ENCODE measurements around the gene LIN7A.
A peak's percentile ranks its signal among the peaks of the same experiment; 100 is the strongest.

The LIN7A gene

DNA sequence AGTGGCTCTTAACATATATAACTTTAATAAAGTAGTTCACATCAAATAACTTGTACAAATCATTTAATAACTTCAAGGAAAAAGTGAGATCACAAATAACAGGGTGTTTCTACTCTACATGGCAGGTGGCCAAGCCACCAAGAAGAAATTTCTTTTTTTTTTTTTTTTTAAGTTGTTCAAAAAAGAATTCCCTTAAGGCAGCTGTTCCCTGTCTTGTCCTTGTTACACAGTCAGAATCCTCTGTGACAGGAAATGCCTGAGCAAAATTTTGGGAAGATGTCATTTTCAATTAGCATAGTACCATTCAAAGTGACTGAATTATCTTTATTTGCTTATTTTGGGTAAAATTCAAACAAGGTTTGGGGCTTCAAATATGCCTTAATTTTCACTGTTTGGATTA lies 79.4 kb downstream of the LIN7A start:
- DNase-seq (ENCODE audit: low spot score): no peak

DNA sequence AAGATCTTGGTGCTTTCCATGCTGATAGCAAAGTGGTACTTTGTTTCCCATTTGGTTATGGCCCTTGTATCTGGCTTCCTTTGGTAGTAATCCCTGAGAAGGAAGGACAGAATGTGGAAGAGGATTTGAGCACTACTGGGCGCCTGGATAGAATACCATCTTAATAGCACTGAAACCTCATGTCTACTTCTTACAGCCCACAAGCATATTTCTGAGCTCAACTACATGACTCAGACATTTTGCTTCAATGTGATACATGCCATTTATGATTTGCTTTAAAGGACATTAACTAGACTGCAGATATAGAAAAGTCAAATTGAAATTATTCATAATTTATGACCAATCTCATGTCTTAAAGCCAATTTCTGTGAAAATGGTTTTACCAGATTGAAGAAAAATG lies 80.4 kb downstream of the LIN7A start:
- DNase-seq (ENCODE audit: low spot score): no peak

DNA sequence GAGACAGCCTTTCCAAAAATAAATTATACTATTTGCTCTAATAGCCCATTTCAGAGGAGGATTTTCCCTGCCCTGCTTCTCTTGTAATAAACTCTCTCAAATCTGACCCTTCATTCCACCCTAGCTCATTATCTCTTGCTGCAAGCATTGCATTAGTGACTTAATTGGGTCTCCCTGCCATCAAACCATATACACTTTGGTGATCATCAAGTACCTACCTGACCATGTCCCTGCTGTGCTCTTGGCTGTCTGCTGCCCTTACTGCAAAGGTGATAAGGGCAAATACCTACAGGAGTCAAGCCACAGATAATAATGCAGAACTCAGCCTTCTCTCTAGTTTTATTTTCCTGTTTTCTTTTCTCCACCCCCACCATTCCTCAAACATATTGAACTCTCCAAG lies 88.4 kb downstream of the LIN7A start:
- no peak for DNase-seq (ENCODE audit: low spot score)

DNA sequence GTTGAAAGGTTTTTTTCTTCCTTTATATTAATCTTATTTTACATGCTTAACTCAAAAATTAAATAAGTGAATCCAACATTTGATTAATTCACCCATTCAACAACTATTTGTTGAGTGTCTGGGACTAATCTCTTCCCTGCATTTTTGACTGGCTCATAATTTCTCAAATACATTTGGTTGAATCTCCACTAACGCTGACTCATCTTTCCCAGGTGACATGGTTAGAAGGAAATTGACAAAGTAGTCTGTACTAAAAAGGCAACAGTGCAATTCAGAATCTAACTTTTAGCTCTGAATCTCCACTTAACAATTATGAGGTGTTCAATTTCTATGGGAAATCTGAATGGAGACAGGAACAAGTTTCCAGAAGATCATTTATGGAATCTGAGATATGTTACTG lies 88.9 kb downstream of the LIN7A start:
- no peak for DNase-seq (ENCODE audit: low spot score)

DNA sequence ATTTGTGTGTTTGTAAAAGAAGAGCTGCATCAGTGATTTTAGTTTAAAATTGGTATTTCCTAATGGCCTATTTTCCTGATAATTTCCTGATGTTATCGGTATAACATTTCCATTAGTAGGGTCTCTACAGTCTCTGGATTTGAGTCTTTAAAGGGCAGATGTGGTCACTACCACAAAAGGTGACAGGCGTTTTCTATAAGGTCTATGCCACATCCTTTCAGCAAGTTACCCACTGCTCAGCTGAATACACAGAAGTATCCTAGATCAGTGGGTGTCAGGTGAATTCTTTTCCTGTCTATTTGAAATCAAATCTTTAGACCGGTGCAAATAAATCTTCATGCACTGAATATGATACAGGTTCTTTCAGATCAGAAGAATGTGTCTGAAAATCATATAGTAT lies 90.2 kb downstream of the LIN7A start:
- DNase-seq (ENCODE audit: low spot score): no peak

DNA sequence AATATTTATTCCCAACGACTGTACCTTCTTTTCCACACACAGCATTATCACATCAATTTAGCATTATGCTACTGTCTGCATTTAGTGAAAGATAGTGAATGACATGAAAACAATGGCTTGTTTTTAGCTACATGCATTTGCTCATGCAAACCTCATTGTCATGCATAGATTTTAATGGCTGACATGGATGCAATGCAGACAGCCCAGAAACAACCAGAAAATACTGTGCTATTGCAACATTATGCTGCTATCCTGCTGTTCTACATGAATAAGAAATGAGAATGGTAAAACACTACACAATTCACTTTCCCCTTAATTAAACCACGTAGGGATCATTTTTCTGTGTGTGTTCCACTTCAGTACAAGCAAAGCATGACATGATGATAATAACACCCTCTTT lies 90.8 kb downstream of the LIN7A start:
- DNase-seq (ENCODE audit: low spot score): no peak

DNA sequence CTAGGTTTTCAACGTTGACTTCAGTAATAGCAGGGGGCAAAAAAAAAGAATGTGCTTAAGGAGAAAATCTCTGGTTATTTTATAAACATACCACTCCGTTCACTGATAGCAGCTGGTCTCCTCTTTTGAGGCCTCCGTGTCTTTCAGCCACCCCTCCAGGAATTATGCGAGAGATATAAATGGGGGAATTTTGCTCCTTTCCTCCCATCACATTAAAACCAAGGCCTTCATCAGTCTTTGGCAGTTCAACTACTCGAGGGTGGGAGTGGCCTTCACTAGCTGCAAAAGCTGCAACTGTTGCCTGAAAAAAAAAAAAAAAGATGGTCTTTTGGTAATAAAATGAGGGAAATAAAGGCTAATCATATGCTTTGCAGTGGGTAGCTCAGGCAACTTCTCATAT lies 92.1 kb downstream of the LIN7A start:
- no peak for DNase-seq (ENCODE audit: low spot score)

DNA sequence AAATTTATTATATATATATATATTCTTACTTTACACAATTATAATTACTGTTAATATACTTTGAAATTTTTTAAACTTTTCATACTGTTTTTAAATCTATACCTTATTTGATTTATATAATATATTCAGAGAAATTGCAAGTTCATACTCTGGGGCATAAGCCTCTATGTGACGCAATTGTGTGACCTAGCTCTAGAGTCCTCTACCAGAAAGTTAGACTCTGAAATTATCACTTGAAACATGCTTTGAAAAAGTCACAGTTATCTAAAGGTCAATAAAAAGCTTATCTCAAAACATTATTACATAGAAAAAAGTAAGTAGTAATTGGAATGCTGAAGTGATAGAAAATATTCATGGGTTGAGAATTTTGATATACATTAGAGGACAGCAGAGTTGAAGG lies 93.8 kb downstream of the LIN7A start:
- DNase-seq (ENCODE audit: low spot score): no peak

DNA sequence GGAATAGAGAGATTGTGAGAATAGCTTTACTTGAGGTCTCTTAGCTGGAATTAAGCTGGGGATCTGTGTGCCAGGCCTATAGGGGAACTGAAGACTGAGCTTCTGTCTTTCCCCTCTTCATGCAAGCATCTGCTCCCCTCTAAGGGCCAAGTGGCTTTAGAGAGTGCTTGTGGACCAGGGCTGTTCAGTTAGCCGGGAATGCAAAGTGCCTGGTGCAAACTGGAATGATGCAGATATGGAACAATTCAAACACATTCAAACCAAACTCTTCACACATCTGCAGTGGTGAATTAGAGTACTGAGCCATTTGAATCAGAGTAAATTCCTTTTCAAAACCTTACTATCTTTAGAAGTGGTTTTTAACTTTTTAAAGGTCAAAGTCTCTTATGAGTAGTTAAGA lies 99.0 kb downstream of the LIN7A start:
- DNase-seq (ENCODE audit: low spot score): no peak

DNA sequence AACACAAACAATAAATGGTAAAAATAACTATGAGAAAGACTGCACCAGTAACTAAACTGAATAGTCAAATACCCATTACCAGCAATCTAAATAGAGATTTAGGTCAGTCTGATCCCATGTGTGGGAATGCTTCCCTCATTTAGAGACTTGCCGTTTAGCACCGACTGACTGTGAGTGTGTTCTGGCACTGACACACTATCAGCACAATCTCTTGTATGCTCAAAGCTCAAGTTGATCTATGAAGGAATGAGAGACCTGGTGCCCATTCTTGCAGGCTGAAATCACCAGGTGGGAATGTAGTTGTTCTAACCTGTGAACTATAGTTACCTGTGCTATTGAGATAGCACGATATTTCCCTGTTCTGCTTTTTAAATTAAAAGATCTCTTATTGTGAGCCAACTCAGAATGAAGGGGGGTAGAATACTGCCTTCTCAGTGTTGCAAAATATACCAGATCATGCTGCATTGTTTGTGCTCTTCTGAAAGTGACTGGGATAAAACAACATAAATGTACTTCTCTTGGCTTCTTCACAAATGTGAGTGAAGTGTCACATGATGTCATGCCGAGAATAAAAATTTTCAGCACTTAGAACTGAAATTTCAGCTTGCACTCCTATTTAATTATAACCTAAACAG lies 99.6 kb downstream of the LIN7A start:
- no peak for DNase-seq (ENCODE audit: low spot score)

DNA sequence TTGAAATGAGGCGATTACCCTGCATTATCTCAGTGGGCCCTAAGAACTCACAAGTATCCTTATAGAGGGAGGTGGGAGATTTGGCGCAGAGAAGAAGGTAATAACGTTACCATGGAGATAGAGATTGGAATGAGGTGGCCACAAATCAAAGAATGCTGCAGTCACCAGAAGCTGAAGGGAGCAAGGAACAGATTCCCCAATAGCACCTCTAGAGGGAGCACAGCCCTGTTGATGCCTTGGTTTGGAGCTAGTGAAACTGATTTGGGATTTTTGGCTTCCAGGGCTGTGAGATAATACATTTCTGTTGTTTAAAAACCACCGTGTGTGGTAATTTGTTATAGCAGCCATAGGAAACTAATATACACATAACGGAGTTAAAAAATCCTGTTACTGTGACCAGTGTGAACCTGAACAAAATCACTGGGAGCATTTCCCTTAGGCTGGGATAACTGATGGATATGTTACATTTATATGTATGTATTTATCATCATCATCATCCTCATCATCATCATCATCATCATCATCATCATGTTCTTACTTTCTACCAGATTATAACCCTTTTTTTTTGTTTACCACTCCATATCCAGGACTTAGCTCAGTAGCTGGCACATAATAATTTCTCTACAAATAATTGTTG lies 100.3 kb downstream of the LIN7A start:
- peak; percentile 64 for DNase-seq (ENCODE audit: low spot score)

DNA sequence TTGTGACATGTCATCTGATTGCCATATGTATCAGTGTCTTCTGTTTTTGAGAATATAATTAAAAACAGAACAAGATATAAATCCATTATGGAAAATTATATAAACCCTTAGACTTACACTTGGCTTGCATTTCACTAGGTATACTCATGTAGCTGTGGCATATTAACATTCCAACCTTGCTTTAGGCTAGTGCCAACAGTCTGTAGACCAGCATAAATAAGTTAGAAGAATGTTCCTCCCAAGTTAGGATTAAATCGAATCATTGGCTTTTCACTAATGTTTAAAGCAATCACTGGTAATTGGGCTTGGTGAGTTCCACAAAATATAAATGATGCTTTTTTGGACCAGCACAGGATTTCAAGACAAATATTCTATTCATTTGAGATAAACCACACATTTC lies 103.0 kb downstream of the LIN7A start:
- DNase-seq (ENCODE audit: low spot score): no peak

DNA sequence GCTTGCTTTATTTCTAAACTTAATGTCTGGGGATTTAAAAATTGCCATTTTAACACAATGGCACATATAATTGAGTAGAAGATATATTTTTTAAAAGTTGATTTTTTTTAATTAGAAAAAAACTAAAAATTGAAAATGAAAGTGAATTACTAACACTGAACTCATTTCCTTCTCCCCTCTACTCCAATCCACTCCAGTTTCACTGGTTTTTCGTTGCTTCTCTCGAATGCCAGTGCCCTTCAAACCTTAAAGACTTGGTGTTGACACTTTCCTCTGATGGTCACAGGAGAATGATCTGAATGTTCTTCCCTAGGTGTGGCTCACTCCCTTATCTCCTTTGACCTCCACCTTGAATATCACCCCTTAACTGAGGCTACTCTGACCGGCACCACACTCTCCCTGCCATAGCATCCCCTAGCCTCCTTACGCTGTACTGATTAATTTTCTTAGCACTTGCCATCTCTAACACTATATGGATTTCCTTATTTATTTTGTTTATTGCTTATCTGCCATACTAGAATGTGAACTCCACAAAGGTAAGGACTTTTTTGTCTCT lies 107.1 kb downstream of the LIN7A start:
- no peak for DNase-seq (ENCODE audit: low spot score)

DNA sequence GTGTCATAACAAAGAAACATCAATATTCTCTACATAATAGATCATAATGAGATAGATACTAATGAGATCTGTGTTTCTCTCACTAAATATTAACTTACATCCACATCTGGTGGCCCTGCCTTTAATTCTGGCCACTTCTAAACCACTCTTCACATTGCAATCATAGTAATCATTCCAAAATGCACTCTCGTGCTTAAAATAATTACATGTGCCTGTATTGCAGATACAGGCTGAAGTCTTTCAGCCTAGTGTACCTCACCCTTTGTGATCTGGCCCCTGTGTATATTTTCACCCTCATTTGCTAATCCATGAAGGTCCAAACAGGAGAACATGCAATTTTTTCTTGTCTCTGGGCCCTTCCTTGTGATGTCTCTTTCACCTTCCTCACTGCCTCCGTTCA lies 108.0 kb downstream of the LIN7A start:
- DNase-seq (ENCODE audit: low spot score): no peak

DNA sequence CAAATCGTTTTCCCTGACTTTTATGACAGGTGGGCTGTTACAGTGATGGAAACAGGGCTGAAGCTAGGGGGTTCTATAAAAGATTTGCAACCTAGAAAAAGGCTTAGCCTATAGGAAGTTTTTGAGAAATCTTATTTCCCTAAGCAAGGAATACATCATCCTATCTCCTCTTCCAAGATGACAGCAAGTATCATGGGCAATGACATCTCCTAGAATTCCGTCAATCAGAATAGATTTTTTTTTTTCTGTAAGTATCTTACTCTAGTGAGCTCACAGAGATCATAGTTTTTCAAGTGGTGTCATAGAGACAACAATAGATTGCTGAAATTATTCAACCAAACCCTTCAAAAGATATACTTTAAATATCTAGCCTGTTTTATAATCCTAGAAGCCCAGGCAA lies 112.2 kb downstream of the LIN7A start:
- no peak for DNase-seq (ENCODE audit: low spot score)

DNA sequence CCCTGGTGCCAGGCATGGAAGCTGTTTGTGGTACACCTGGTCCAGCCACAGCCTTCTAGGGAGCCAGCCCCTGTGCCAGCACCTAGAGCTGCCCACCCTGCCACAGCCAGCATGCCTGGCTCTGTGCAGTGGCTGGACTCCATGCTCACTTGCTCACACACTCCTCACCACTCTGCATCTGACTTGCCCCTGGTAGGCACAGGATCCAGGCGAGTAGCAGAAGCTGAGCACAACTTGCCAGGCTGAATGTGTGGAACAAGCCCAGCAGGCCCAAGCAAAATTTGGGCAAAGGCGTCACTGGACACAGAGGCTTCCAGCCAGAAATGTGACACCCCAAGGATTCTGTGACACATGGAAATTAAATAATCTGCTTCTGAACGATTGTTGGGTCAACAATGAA lies 114.3 kb downstream of the LIN7A start:
- no peak for DNase-seq (ENCODE audit: low spot score)

DNA sequence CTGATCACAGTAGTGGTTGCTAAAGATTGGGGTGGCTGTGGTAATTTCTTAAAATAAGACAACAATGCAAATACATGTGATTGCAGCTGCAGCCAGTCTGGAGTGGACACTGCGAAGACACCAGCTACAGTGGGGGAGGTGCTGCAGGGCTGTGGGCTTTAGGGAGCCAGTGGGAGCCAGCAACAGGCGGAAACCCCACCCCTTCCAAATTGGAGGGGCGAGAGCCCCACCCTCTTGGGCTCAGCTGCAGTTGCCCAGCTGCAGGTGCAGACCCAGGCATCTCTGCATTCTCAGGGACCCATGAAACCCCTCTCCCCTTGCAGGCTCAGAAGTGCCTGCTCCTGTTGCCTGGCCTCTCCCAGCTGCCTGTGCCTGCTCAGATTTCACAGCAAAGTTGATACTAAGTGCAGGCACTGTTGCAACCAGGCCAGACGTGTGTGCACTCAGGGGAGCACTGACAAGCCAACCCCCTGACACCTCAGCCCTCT lies 116.2 kb downstream of the LIN7A start:
- DNase-seq (ENCODE audit: low spot score): peak; percentile 66

DNA sequence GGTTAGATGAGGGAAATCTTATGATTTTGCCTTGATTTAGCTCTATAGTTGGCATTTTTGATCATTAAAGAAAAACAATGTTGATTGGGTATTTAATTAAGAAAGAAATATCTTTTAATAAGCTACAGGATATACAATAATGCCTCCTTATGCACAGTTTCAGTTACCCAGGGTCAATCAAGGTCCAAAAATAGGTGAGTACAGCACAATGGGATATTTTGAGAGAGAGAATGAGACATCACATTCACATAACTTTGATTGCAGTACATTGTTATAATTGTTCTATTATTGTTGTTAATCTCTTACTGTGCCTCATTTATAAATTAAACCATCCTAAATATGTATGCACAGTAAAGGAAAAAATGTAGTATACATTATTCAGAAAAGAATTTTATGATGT lies 118.9 kb downstream of the LIN7A start:
- DNase-seq (ENCODE audit: low spot score): no peak

DNA sequence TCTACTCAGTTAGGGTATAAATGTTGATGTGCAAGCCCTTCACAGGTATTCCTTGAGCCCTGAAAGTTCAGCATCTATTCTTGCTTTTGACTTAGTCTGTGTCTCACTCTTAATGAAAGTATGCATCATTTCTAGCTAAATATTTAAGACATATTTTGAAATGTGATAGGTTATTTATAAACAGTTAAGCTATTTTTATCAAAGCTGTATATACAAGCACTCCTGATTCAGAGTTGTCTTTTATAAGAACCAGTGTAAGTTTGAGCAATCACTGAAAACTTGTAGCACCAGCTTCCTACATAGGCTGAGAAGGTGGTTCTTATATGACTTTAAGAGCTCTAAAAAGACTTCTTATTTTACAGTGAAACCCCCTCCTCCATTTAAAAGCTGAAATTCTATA lies 122.4 kb downstream of the LIN7A start:
- DNase-seq (ENCODE audit: low spot score): no peak

DNA sequence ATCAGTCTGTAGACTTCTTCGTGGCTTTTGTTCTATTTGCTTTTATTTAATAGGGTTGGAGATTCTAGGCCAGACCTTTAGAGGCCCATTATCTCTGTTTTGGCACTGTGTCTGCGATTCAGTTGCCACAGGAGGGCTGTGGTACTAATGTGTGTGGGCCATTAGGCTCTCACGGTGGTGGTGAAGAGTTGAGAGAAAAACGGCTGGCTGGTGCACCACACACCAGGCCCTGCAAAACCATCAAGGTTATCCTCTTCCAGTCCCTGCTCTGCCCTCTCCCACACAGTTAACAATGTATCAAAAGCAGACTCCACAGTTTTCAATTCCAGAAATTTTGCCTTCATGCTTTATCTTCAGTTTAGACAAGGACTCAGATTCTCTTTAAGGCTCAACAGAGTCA lies 123.3 kb downstream of the LIN7A start:
- DNase-seq (ENCODE audit: low spot score): no peak

DNA sequence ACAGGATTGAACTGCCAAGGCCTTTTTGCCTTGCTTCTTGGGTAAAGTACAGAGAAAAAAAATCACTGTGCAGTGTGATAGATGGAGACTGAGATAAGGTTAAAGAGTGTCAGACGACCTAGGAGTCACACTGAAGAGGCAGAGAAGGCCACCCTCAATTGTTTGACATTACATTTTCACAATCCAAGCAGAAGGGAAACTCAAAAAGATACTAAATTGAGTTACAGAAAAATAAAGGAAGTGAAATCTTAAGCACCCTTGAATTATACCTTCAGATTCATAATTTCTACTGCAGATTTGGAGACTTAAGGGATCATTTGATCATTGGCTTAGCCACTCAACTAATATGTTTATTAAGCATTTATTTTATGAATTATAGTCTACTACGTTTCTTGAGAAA lies 123.9 kb downstream of the LIN7A start:
- DNase-seq (ENCODE audit: low spot score): no peak

DNA sequence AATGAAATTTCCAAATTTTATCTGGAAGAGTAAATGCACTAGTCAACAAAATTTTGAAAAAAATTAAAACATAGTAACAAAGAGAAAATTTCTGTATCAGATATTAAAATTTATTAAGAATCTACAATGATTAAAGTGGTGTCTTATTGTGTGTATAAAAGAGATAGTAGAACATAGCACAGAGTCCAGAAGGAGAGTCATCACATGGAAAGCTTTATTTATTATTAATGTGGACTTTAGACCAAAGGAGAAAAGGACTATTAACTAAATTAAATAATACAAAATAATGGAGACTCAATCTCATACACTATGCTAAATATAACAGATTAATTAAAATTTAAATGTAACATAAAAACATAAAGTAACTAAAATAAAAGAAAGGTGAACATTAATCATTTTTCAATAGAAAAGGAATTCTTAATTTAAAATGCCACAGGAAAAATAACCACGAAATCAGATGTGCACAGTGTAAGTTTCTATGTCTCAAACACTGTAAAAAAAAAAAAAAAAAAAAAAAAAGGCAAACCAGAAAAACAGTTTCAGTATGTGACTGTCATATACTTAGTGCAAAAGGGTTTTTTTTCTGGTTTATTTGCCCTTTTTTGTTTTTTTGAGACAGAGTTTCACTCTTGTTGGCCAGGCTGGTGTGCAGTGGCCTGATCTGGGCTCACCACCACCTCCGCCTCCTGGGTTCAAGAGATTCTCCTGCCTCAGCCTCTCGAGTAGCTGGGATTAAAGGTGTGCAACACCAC lies 125.6 kb downstream of the LIN7A start:
- DNase-seq (ENCODE audit: low spot score): no peak

DNA sequence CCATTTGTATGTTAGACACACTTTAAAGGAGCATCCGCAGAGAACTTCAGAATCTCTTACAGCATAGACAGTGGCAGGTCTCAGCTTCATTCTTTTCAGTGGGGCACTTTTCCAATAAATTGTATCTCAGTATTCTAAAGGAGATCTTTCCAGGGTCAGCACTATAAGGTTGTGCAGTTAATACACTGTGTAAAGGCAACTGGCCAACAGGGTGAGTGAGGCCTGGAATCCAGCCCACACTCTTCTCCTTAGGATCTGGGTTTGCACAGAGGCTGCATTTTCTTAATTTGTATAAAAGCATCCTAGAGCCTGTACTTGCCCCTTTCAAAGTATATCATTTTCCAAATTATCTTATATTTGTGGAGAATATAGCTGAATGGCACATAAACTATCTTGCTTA lies 126.9 kb downstream of the LIN7A start:
- no peak for DNase-seq (ENCODE audit: low spot score)
